ENCODE measurements around the gene HORMAD2.
A peak's percentile ranks its signal among the peaks of the same experiment; 100 is the strongest.

Gene HORMAD2

DNA sequence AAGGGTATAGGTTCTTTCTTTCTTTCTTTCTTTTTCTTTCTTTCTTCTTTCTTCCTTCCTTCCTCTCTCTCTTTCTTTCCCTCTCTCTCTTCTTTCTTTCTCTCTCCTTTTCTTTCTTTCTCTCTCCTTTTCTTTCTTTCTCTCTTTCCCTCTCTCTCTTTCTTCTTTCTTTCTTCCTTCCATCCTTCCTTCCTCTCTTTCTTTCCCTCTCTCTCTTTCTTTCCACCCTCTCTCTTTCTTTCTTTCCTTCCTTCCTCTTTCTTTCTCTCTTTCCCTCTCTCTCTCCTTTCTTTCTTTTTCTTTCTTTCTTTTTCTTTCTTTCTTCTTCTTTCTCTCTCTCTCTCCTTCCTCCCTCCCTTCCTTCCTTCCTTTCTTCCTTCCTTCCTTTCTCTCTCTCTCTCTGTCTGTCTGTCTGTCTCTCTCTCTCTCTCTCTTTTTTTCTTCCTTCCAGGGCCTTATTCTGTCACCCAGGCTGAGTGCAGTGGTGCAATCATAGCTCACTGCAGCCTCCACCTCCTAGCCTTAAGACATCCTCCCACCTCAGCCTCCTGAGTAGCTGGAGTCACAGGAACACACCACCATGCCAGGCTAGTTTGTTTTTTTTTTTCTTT lies 139.5 kb downstream of the HORMAD2 start:
- TF ChIP-seq, protein P1, sequence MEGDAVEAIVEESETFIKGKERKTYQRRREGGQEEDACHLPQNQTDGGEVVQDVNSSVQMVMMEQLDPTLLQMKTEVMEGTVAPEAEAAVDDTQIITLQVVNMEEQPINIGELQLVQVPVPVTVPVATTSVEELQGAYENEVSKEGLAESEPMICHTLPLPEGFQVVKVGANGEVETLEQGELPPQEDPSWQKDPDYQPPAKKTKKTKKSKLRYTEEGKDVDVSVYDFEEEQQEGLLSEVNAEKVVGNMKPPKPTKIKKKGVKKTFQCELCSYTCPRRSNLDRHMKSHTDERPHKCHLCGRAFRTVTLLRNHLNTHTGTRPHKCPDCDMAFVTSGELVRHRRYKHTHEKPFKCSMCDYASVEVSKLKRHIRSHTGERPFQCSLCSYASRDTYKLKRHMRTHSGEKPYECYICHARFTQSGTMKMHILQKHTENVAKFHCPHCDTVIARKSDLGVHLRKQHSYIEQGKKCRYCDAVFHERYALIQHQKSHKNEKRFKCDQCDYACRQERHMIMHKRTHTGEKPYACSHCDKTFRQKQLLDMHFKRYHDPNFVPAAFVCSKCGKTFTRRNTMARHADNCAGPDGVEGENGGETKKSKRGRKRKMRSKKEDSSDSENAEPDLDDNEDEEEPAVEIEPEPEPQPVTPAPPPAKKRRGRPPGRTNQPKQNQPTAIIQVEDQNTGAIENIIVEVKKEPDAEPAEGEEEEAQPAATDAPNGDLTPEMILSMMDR (IDR thresholded peaks at IDR 0.05; ENCODE audit: low read depth, low read length) = no peak
- in situ Hi-C loops (cut with HindIII; ENCODE audit: low sequenced_read_pairs) = no loop called here

DNA sequence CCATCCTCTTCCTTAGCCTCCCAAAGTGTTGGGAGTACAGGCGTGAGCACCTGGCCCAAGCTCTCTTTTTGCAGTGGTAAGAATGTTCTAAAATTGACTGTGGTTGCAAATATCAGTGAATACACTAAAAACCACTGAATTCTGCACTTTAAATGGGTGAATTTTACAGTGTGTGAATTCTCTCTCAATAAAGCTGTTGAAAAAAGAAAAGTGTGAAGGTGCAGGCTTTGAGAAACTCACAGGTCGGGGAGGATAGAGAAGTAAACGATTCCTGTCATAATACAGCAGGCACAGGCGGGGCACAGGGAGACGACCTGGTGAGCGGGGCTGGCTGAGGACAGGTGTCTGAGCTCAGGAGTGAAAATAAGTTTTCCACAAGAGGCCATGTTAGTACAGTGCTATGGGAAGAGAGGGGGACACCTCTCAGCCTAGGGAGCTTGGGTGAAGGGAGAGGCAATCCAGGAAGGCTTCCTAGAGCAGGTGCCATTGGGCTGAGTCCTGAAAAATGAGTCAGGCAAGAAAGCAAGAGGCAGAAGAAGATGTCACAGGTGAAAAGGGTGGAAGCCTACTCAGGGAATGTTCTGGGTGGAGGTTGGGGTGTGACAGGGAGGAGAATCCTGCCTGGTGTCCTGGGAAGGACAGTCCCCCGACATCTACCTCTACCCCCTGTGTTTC lies 140.2 kb downstream of the HORMAD2 start:
- no peak for DNase-seq (ENCODE audit: low read depth, low spot score)
- in situ Hi-C loops (cut with HindIII; ENCODE audit: low sequenced_read_pairs) = no loop called here
- H3K4me3 ChIP-seq (ENCODE audit: low read depth, low read length) = no peak overlapping the region
- TF ChIP-seq, protein P1 (IDR thresholded peaks at IDR 0.05; ENCODE audit: low read depth, low read length) = no peak

More for the DNA sequence above, 139.5 kb downstream of the HORMAD2 start:
- H3K4me3 ChIP-seq (ENCODE audit: low read depth, low read length) = no peak overlapping the region
- no peak for DNase-seq (ENCODE audit: low read depth, low spot score)

DNA sequence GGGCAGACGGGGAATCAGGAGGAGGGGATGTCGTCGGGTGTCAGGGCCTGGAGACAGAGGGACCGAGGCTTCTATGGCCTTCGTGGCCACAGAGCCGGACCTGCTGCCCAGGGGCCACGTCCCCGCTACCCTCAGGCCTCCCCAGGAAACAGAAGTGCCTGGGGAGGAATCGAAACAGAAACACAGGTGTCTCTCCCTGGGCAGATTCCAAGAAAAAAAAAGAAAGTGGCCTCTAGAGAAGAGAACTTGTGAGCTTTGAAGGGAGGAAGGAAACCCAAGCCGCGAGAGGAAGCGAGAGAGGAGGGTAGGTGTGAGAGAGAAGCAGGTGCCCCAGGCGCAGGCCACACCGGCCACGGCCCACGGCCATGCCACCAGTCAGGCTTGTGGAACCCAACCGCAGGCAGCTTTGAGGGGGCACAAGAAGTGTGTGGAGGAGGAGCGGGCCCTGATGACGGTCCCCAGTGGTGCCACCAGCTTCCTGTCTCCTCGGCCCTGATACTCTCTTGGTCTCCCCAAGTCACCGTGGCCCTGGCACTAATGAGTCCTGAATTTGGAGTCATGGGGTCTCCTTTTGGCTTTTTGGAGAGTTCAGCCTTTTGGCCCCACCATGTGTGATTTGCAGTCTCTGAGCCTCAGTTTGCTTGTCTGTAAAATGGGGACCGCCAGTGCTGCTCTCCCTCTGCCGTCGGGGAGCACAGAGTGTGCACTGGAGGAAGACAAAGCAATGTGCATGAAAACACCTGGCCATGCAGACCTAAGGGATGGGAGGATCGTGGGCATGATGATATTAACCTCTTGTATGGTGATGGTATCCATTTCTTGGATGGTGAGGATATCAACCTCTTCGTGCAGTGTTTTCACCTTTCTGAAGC lies 141.1 kb downstream of the HORMAD2 start:
- in situ Hi-C loops (cut with HindIII; ENCODE audit: low sequenced_read_pairs) = no loop called here
- TF ChIP-seq, protein P1 (IDR thresholded peaks at IDR 0.05; ENCODE audit: low read depth, low read length) = no peak
- DNase-seq (ENCODE audit: low read depth, low spot score) = no peak
- no peak overlapping the region for H3K4me3 ChIP-seq (ENCODE audit: low read depth, low read length)

DNA sequence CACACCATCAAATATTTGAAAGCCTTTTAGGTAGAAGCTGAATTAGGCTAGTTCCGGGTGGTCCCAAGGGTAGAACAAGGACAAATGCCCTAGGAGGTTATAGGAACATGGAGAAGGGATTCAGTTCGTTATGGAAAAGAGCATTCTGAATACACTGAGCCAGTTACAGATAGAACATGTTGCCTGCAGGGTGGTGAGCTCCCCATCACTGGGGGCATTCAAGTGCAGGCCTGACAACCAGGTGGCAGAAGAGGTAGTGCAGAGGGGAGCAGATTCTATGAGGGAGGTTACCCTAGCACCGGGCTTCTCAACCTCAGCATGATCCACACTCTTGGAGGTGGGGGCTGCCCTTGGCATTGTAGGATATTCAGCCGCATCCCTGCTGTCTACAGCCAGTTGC lies 142.1 kb downstream of the HORMAD2 start:
- TF ChIP-seq, protein P1 (IDR thresholded peaks at IDR 0.05; ENCODE audit: low read depth, low read length) = no peak
- DNase-seq (ENCODE audit: low read depth, low spot score) = no peak
- in situ Hi-C loops (cut with HindIII; ENCODE audit: low sequenced_read_pairs) = no loop called here
- no peak overlapping the region for H3K4me3 ChIP-seq (ENCODE audit: low read depth, low read length)

DNA sequence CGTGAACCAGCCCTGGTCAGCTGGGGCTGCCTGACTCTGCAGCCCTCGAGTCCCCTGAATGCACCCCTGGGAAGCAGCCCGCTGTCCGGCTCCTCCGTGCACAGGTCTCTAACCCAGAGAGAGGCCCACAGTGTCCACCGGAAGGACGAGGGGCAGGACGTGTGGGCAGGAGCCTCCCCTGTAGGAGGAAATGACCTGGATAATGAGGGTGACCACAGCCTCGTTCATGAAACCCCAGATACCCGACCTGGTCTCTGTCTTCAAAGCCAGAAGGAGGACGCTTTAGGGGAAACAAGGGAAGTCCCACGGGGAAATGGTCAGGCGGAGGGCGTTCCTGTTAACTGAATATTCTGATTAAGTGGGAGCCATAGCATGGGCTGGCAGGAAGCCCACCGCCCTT lies 143.0 kb downstream of the HORMAD2 start:
- no peak for DNase-seq (ENCODE audit: low read depth, low spot score)
- H3K4me3 ChIP-seq (ENCODE audit: low read depth, low read length) = no peak overlapping the region
- in situ Hi-C loops (cut with HindIII; ENCODE audit: low sequenced_read_pairs) = no loop called here
- TF ChIP-seq, protein P1 (IDR thresholded peaks at IDR 0.05; ENCODE audit: low read depth, low read length) = no peak

DNA sequence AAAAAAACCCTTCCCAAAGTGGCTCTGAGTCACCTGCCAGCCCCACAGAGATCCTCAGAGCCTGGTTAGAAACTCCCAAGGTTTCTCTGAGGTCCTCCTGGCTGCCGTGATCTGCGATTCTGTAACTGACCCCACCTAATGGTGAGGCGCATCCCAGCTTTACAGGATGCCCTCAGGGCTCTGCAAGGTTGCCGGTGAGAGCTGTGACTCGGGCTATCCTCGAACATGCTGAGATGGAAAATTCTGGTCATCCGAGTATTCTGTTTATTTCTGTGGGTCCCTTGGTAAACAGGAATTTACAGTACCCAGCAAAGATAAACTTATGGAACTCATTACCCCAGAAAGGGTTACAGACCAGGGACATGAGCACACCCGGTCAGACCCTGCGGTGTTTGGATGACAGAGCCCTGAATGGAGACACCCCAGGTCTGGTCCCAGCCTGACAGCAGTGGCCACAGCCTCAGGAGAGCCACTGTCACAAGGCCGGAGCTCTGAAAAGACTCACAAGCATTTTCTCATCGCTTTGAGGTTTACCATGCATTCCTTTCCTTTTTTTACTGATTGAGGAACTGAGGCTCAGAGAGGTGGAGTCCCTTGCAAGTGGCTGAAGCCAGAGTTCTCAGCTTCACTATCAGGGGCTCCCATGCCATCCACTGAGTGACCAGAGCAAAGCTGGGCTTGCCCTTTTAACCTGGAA lies 144.0 kb downstream of the HORMAD2 start:
- peak; percentile 43 for DNase-seq (ENCODE audit: low read depth, low spot score)
- in situ Hi-C loops (cut with HindIII; ENCODE audit: low sequenced_read_pairs) = no loop called here
- no peak overlapping the region for H3K4me3 ChIP-seq (ENCODE audit: low read depth, low read length)
- TF ChIP-seq, protein P1 (IDR thresholded peaks at IDR 0.05; ENCODE audit: low read depth, low read length) = peak; percentile 9

Data from astrocyte of the spinal cord (primary cell).